HG02571 (cell line): ENCODE results near the gene FBXO15.
A peak's percentile ranks its signal among the peaks of the same experiment; 100 is the strongest.

Experiments
- ATAC-seq: cut with Tn5 transposase; IDR thresholded peaks from one replicate; pipeline ENCODE4 v1.9.1; 2021; ENCODE audit warnings: mild to moderate bottlenecking, moderate library complexity; ENCODE audit not compliant: unreplicated experiment

FBXO15 gene

DNA sequence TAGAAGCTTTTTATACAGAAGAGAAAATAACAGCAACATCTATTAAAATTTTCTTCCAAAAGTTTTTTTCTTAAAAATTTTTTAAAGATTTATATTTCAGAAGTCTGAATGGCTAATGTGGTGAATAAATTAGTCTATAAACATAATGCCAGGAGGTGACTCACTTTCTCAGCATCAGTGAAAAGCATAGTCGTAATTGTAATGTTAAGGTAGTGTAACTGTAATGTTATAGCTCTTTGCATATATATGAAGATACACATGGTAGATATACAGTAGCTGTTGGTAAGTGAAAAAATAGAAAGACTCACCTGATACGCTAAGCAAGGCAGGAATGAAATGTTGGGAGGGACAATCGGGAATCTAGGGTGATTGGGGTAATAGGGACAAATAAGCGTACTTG is 6.2 kb upstream of the FBXO15 start:
- ATAC-seq, result no peak

DNA sequence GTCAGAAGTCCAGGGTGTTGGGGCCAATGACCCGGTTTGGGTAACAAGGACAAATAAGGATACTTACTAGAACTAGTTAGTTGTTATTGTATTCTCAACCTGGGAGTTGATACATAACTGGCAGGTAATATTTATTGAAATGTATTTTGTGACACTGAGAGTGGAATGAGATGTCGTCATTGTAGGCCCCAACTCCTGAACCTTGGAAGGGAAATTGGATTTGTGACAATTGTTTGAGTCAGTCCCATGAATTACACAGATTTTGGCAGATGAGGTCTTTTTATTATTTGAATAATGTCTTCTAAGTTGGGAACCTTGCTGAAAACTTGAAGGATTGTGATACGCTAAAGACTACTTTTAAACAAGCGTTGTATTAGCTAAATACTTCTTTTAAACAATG is 5.7 kb upstream of the FBXO15 start:
- no peak for ATAC-seq

DNA sequence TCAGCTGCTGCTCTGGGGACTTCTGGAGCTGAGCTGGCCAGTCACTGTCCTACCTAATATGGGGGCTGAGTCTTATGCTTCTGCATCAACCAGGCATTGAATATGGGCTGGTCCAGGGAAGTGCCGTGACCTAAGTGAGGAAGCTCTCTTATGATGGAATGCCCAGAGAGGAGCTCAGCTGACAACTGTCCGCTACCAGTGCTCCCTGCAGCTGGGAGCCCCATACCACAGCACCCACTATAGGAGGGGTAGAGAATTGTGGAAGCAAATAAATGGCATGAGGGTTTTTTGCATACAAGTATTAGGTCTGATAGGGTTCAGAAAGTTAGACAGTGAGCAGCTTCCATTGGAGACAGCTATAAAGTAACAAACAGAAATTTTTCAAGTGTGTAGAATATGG is 5.2 kb upstream of the FBXO15 start:
- no peak for ATAC-seq

DNA sequence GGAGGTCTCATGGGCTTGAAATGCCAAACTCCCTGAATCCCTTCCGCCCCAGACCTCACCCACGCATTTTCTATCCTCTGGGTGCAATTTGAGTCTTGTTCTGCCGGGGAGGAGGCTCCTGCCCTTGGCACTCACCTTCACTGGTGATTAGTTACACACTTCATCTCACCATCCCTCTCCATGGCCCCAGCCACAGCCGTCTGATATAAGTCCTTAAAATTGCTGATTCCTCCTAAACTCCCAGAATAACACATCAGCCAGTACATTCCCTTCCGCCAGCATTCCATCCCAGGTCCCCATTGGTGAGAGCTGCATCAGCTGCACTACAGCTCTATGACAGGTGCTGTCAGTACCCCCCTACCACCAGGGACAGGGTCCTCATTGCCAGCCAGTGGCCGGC is 4.6 kb upstream of the FBXO15 start:
- no peak for ATAC-seq

DNA sequence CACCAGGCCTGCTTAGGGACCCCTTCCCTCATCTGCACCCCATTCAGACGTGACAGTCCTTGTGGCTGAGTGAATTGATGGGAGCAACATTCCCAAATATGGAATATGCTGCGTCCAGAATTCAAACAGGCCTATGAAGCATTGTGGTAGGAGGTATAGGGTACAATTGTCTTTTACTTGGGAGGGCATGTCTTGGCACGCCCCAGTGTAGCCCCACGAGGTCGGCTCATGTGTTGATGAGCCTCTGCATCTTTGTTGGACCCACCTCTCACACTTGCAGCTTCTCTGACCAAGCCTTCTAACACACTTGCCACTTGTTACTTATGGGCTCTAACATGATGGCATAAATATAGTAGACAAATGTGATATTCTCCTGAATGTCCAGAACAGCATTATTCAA is 2.2 kb upstream of the FBXO15 start:
- no peak for ATAC-seq

DNA sequence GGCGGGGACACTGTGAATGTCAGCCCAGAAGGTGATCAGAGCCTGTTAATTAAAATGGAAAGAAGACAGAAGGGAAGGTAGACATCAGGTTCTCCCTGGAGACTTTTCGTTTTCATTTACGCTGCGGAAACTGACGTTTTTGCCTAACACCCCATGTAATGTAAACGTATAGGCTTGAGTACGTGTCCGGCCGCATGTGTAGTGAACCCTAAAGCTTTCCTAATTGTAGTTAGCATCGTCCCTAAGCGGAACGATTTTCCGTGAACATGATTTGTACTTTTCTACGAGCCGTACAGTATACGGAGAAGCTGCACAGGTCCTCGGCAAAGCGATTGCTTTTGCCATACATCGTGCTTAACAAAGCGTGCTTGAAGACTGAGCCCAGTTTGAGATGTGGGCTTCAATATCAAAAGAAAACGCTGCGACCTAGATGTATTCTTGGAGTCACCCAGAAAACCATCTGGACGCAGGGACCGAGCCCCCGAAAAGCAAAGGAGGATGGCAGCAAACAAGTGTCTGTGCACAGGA is 973 bp upstream of the FBXO15 start:
- ATAC-seq, result peak; percentile 4

DNA sequence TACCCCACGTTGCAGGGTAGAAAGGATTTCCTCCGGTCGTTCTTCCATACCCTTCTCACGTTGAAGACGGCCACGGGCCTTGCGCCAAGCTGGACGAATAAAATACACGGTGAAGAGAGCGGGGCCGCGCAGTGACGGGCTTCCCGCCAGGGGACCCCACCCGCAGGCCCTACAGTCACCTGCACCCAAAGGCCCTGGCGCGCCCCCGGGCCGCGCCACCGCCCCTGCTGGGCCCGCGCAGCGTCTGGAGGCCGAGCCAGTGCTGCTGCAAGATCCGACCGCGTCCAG is 199 bp downstream of the FBXO15 start:
- no peak for ATAC-seq

DNA sequence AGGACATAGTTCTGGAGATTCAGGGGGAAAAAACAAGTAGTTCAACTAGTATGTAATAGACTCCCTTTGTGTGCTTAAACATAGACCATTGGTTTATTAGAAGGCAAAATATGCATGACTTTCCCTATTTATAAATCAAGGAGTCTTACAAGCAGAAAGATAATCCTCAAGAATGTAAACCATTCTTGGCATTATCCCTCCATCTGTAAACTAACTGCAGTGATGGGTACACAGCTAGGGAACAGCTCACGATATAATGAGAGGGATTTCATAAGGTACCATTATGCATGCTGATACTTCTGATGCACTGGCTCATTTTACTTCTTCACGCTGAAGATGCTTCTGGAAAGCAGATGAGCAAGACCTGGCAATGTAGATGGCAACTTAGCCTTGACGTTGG is 878 bp downstream of the FBXO15 start:
- ATAC-seq, result no peak

DNA sequence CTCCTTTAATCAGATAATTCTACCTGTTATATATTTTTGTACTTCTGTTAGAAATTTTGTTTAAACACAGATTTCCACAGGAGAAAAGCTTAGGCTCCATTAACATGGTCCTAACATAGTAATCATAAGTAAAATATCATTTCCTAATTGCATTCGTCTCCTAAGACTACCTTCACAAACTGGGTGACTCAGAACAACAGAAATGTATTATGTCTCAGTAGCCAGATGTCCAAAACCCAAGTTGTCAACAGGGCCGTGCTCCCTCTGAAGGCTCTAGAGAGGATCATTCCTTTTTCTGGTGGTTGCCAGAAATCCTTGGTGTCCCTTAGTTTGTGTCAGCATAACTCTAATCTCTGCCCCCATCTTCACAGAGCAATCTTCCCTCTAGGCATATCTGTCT is 5.4 kb downstream of the FBXO15 start:
- ATAC-seq, result no peak

DNA sequence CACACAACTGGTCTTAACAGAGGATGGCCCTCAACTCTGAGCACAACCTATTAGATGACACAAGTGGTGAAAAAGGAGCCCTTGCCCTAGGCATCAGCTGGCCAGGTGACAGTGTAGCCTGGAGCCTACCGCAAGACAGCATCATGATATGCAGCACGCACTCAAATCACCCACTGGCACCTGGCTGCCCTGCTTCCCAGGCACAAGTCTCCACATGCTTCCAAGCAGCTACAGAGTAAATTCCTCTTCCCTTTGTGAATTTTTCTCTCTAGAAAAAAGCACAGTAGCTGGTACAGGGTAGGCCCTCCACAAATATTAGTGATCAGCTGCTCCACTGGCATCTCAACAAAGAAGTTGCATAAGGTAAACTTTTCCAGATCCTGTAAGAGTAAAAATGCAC is 6.0 kb downstream of the FBXO15 start:
- no peak for ATAC-seq

DNA sequence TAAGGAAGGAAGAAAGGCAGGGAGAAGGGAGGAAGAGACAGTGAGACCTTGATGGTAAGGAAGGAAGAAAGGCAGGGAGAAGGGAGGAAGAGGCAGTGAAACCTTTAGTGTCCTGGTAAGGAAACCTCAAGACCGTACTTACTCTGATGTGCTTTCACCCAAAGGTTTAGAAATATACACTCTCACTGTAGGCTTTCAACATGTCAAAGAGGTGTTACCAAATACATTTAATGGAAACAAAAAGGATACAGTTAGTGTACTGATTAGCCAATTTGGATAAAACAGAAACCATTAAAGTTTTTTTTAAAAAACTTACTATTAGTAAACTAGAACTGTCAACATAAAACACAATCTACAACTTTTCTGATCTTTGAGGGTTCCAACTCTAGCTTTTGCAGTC is 7.1 kb downstream of the FBXO15 start:
- no peak for ATAC-seq

DNA sequence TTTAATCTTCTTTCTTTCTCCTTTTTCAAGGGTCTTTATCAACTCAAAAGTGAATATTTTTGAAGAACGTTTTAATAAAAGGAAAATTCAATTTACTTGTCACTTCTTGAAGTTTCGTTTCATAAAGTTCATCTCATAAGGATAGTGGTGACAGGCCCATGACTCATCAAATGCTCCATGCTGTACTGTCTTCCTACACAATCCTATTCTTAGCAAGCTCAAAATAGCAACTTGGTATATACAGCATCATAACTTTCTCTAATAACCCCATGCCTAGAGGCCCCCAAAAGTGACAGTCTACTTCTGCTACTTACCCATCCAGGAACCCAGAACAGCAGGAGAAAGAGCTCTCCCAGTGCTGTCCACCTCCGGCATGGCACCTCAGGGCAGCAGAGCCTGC is 7.7 kb downstream of the FBXO15 start:
- ATAC-seq, result no peak

DNA sequence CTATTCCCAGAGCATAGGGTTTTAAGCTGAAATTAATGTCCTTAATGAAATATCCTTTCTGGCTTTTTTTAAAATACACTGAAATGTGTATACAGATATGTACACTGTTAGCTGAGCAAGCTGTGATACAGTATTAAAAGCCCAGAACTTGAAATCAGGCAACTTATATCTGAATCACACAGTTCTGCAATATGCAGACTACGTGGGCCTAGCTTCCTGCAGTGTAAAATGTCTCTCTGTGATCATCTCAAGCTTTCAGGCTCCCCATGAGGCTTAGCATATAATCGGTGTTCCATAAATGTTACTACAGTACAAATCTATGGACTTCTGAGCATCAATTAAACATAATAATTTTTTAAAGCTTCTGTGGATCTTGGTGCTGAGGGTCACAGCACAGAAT is 8.2 kb downstream of the FBXO15 start:
- no peak for ATAC-seq

DNA sequence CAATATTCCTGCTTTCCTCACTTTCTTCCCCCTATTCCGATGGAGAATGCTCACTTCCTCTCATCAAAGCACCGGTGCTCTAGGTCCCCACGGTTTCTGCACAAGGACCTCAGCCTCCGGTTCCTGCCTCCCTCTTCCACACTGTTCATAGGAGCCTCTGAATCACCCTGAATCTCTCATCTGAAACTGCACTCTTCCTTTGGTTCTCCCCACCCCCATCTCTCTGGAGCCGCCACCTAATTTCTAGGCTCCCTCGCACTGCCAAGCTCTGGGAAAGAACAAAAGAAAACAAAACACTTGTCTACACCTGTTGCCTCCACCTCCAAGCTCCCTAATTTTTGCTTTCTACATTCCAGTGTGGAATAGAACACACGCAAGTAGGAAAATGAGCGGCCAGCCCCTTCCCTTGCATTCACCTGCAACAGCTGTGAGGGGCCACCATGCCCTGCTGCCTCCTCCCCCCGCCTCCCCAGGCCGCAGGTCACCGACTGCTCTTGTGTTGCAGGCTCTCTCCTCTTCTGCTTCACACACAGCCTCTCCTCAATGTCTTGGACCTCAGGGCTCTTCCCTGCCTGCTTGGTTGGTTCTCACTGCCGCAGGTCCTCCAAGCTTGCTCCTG is 9.6 kb downstream of the FBXO15 start:
- ATAC-seq, result no peak

DNA sequence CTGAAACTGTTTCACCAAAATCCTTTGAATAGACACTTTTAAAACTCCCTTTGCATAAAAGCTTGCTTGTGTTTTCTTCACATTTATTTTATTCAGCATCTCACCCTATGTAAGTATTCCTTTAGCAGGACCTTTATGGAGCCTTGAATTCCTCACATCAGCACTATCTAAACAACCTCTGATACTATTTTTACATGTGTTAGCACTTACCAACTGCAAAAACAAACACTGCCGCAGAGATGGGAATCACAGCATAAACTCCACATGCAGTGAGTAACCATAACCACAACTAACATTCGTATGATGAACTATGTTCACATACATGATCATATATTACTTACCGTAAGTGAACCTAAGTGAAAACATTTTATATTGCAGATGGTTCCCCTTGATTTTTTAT is 15.4 kb downstream of the FBXO15 start:
- ATAC-seq, result no peak

DNA sequence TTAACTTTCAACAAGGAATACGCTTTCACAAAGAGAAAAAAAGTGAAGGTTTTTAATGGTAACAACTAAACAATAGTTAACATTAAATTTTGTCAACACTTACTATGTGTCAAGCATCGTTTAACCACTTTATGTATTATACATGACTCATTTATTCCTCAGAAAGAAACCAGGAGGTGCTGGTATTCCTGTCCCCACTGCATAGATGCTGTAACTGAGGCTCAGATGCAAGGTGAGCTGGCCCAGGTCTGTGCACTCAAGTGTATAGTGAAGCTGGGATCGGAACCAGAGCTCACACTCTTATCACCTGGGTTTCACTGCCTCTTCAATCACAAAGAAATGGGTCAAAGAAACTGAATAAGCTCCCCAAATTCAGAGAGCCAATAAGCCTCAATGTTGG is 16.5 kb downstream of the FBXO15 start:
- no peak for ATAC-seq

DNA sequence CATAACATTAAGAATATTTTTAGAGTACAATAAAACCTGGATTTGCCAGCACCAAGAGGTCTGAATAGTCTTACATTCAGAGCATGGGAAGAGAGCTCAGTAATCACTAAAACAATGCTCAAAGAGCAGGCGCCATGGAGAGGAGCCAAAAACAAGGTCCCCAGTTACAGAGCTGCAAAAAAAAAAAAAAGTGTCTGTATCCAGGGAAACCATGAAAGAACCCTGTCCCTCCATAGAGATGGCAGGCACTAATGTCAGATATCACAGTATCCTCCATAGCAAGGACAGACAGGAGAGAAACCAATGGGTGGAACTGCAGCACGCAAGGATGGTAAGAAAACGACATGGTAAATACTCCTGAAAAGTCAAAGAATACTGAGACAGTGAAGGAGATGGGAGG is 19.5 kb downstream of the FBXO15 start:
- ATAC-seq, result no peak

DNA sequence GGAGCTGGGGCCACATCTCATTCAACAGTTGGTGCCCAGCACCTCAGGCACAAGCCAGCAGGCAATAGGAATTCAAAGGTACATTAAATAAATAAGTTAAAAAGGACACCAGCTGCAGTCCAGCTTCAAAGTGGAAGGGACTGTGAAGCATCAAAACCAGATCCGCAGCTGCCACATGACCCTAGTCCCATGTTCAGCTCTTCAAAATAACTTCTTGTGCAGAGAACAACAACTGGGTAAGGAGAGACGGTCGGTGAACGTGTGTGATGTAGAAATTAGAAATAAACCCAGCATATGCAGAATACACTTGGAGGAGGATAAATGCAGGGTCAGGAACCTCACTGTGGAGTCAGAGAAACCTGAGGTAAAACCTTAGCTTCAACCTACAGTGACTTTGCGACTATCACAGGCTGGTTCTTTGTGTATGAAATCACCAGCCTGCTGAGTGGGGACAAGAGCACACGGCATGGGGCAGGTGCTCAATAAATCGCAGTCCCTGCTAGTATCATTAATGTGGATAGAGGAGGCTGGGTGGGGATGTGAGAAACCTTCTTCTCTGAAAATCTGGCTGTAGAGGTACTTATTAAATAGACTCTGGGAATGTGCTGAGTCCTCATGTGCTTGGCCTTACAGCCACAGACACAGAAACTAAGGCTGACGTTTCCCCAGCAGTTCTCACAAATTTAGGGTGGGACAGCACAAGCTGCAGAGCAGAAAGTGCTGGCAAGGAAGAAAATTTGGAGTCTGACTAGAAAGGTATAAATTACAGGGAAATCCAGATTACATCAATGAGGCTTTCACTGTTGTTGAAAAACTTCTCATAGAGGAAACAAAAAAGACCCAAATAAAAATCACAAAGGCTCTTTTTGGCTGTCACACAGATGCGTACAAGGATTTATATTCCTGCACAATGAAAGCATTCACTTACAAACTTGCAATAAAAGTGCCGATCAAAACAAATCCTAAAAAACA is 20.7 kb downstream of the FBXO15 start:
- ATAC-seq, result no peak

DNA sequence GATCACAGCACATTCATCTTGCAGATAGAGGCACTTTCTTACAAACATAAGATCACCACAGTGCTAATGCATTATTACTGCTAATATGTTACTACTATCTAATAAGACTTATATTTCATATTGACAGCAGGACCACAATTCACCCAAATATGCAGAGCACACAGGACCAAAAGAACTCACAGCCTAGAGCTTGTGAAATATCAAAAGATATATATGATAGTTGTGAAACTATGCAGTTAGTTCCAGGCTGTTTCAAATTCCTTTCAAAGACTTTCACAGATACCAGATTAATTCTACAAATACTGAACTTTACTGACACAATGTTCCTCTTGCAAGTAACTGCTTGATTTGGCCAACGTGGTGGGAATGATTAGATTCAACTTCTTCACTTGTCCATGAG is 23.0 kb downstream of the FBXO15 start:
- ATAC-seq, result no peak

DNA sequence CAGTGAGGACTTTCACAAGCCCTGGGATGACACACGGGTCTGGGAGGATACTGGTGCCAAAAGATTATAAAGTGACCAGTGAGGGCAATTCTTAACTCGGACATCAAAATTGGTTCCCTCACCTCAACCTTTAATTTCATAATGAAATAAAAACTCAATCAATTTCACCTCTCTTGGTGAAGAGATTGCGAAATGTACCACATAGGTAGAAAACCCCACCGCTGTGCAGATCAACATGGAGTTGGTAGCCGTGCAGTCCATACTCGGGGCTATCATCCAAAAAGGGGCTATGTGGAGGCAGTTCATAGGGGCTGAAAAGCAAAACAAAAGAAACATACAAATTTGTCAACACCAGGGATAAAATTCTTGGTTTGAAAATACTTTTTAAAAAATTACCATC is 24.4 kb downstream of the FBXO15 start:
- no peak for ATAC-seq

DNA sequence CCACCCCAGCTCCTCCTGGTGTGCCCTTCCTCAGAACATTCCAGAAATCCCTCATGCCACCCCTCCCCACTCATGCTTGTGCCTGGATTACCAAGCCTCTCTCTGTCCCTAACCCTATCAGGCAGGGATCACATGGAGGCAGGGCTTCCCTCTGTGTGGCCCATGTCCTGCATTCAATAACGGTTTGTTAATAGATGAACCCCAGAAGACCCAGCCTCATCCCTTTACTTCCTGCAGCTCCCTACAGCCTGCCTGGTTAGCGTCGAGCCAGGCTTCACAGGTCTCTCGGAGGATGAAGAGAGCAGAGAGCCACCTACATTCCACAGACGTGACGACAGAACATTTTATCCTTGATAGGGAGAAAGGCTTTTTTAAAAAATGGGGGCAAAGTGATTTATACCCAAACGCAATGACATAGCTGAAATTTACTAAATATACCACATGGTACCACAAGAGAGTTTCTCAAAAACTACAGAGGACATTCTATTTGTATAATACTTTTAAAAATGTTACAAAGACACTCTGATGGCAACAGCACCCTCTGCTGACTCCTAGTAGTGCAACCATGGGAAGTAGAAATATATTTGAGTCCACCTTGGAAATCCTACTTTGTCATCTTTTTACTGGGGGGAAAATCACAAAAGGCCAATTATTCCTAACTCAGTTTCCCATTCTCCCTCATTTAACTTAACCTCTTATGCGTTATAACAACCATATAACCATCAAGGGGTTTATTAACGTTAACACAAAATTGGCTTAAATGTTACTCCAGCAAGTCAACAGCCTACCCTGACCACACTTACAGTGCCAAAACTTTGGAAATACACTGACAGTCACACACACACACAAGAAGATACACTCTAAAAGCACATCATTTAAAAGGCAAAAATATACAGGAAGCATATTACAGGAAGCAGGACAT is 30.7 kb downstream of the FBXO15 start:
- no peak for ATAC-seq
